Skeletal muscle satellite cell (primary cell): Measurements from ENCODE around the gene EVI2A.
A peak's percentile ranks its signal among the peaks of the same experiment; 100 is the strongest.

Experiments used
- H3K27me3 ChIP-seq: 2 replicates; pipeline ENCODE4 v1.7.0; 2013; ENCODE audit warnings: low read length; ENCODE audit not compliant: control insufficient read depth, insufficient read depth
- H3K36me3 ChIP-seq: 2 replicates; pipeline ENCODE4 v1.7.0; 2013; ENCODE audit warnings: mild to moderate bottlenecking, control low read depth, low read length; ENCODE audit not compliant: insufficient read depth
- H3K4me1 ChIP-seq: 2 replicates; pipeline ENCODE4 v1.7.0; 2013; ENCODE audit warnings: low read length; ENCODE audit not compliant: control insufficient read depth, insufficient read depth
- H3K4me2 ChIP-seq: 2 replicates; pipeline ENCODE4 v1.7.0; 2013; ENCODE audit warnings: mild to moderate bottlenecking, low read length
- H3K4me3 ChIP-seq: 2 replicates; pipeline ENCODE4 v1.7.0; 2013; ENCODE audit warnings: low read length
- H3K9ac ChIP-seq: 2 replicates; pipeline ENCODE4 v1.7.0; 2013; ENCODE audit warnings: mild to moderate bottlenecking, low read depth, low read length, moderate library complexity
- H3K9me3 ChIP-seq: replicated peaks from 2 replicates; pipeline ENCODE4 v1.7.0; 2013; ENCODE audit warnings: mild to moderate bottlenecking, control low read depth, low read length

The EVI2A gene

GRCh38 chr17:31272803-31273202 lies 48.6 kb downstream of the EVI2A start:
- Histone ChIP-seq H3K4me3 (no peak overlapping the region), H3K9me3 (no peaks in the 10 kb centered on the region), H3K4me1 (peaks cover 41% of the 10 kb centered on the region), H3K9ac (no peak overlapping the region), H3K36me3 (peaks cover 12% of the 10 kb centered on the region), H3K4me2 (no peak overlapping the region), H3K27me3 (no peaks in the 10 kb centered on the region)

DNA sequence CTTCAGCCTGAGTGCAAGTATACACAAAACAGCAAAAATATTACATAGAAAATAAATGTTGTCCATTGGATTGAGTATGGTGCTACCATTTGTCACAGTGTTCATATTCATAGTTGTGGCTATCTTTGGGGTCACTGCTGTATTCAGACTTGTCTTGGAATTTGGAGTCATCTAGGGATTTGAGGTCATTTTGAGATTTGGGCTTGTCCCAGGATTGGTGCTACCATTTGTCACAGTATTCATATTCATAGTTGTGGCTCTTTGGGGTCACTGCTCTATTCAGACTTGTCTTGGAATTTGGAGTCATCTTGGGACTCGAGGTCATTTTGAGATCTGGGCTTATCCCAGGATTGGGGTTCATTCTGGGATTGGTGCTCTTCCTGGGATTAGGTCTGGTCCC lies 49.2 kb downstream of the EVI2A start:
- Histone ChIP-seq H3K27me3 (no peaks in the 10 kb centered on the region), H3K4me2 (no peak overlapping the region), H3K4me1 (peaks cover 46% of the 10 kb centered on the region), H3K36me3 (peaks cover 8% of the 10 kb centered on the region), H3K9ac (no peak overlapping the region), H3K4me3 (no peak overlapping the region), H3K9me3 (no peaks in the 10 kb centered on the region)

DNA sequence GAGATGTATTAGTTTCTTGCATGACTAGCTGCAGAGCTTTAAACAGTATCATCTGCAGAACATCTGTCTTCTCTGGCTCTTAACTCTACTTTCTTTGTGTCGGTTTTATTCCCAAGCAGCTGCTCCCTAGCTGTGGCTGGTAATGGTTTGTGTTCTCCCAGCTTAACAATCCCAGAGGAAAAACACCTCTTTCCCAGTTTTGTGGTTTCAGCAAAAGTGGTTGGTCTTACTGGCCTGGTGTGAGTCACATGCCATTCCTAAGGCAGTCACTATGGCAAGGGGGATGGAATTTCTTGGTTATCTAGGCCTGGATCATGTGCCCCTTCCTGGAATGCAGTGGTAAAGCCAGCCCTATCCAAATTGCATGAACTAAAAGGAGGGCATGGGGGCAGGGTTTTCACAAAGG lies 51.8 kb downstream of the EVI2A start:
- H3K27me3 ChIP-seq, result no peaks in the 10 kb centered on the region
- peaks cover 43% of the 10 kb centered on the region for H3K4me1 ChIP-seq
- H3K9me3 ChIP-seq, result no peaks in the 10 kb centered on the region
- peak overlapping the region; percentile 67 for H3K4me2 ChIP-seq
- peak overlapping the region; percentile 35 for H3K4me3 ChIP-seq
- H3K36me3 ChIP-seq, result peaks cover 16% of the 10 kb centered on the region
- no peak overlapping the region for H3K9ac ChIP-seq

GRCh38 chr17:31269036-31269577 lies 52.3 kb downstream of the EVI2A start:
- Histone ChIP-seq H3K4me1 (peaks cover 38% of the 10 kb centered on the region), H3K9ac (peak overlapping the region; percentile 3), H3K27me3 (no peaks in the 10 kb centered on the region), H3K9me3 (no peaks in the 10 kb centered on the region), H3K36me3 (peaks cover 16% of the 10 kb centered on the region), H3K4me3 (no peak overlapping the region), H3K4me2 (peak overlapping the region; percentile 10)
